ENCODE measurements around the gene MYCBPAP.

Gene MYCBPAP

DNA sequence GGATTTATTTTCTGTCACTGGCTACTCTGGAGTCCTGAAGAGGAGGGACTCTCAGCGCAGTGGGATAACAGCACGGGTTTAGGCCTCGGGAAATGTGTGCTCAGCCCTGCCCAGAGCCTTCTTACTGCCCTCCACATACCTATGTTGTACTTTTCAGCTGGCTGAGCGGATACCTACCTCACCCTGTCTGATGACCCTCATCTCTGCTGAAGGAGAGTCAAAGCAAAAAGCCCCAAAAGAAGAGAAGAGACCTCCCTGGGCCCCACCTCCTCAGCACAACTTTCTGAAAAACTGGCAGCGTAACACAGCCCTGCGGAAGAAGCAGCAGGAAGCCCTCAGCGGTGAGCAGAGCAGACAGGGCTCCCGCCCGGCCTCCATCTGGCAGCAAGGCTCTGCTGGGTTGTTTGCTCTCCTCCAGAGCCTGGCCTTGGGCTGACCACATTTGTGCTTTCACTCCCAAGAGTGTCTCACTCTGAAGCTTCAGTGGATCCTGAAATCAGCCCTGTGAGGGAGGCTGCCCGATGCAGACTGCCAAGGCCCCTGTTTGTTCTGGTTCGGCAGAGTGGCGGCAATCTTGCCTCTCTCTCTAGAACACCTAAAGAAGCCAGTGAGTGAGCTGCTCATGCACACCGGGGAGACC, 10.3 kb downstream of the MYCBPAP start:
- no peak for DNase-seq

DNA sequence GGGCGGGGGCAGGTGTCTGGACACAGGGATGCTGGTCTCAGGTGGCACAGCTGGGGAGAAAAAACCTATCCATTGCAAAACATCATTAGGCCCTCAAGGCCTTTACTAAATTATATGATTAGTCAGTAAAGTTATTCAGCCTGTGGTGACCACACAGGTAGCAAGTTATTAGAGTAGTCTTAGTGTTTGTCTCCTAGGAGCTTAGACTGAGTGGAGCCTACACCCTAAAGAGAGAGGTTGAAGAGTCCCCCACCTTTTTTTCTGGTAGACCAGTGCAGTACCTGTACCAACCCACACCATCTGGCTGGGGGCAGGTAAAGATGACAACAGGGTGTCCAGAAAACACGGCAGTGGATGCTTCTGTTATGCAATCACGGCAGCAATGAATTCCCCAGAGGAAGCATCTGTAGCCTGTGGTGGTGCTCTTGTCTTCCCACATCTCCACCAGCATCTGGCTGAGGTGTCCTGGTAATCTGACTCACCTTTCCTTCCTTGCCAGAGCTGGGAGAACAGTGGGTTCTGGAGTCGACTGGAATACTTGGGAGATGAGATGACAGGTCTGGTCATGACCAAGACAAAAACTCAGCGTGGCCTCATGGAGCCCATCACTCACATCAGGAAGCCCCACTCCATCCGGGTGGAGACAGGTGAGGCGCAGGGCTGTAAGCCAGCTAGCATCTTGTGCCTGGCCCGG, 11.0 kb downstream of the MYCBPAP start:
- DNase-seq, result no peak

DNA sequence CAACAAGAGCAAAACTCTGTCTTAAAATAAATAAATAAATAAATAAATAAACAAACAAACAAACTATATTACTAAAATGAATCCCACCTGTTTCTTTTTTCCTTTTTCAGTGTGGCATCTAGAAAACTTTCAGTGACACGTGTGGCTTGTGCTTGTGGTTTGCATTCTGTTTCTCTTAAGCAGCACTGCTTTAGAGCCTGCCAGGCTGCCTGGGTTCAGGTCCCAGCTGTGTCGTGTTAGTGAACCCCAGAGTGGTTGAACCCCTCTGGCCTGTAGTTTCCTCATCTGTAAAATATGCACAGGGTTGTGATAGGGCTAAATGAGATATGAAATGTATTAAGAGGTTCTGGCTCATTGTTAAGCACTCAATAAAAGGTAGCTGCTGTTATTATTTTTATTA, 12.2 kb downstream of the MYCBPAP start:
- DNase-seq, result no peak

DNA sequence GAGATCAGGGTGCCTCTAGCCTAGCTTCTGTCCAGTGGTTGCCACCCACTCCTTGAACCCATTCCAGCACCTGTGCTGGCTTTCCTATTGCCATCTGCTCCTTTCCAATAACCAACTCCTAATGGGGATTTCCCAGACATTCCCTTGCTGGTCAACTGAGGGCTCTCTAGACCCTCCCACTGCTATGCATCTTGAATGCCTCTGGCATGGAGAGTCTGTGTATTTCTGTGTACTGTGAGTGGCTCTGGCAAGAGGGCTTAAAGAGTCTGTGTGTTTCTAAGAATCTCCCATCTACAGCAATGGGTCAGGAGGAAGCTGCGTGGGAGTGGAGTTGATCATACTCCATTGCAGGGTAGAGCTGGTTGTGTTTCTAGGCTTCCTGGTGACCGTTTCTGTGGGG, 13.3 kb downstream of the MYCBPAP start:
- DNase-seq, result no peak

DNA sequence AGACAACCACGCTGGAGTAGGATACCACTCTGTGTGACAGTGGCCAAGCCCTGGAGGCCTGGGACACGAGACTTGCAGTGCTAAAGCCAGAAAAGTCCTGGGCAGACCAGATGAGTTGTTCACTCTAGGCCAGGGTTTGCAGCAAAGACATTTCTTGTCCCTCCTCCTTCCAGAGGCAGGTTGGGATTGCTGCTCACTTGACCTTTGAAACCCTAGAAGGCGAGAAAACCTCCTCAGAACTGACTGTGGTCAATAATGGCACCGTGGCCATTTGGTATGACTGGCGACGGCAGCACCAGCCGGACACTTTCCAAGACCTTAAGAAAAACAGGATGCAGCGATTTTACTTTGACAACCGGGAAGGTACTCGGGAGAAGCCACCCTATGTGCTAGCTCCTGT, 14.5 kb downstream of the MYCBPAP start:
- DNase-seq, result no peak

DNA sequence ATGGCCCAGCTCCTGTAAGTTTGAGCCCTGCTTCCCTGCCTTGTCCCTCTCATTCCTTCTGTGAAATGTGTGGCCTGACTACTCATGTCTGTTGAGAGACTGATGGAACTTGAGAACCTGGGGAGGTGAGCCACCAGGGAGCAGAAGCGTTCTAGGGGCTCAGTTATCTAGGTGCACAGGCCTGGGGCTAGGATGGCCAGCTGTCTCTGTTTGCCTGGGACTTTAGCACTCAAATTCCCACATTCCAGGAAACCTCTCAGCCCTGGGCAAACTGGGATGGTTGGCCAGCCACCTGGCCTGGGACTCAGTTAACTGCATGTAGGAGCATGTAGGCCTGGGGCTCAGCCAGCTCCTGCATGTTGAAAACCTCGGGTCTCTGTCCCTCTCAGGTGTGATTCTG, 15.0 kb downstream of the MYCBPAP start:
- no peak for DNase-seq

DNA sequence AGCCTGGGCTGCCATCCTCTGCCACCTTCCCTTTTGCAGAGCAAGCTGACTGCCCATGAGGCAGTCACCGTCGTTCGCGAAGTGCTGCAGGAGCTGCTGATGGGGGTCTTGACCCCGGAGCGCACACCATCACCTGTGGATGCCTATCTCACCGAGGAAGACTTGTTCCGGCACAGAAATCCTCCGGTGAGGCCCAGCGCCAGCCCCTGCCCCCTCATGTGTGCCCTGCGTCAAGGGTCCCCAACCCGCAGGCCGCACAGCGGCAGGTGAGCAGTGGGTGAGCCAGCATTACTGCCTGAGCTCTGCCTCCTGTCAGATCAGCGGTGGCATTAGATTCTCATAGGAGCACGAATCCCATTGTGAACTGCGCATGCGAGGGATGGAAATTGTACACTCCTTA, 16.6 kb downstream of the MYCBPAP start:
- DNase-seq, result no peak

DNA sequence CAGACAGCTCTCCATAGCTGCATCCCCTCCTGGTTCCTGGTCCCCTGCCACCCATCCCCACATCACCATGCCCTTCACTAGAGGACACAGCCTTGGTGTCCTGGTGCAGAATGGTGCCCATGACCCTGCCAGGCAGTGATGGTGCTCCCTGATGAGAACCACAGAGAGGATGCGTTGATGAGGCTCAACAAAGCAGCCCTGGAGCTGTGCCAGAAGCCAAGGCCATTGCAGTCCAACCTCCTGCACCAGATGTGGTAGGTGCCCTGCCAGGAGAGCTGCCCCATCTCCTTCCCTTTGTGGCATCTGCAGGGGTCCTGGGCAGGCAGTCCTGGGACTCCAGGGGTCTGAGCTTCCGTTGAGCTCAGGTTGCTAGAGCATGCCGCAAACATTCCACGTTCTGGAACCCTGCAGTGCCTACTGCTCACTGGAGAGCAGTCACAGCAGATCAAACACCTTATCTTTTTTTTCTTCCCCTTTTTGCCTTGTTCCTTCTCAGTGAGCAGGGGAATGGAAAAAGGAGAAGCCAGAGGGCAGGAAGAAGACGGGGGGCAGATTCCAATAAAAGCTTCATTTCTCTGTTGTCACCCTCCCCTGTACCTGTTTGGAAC, 19.0 kb downstream of the MYCBPAP start:
- DNase-seq, result no peak

DNA sequence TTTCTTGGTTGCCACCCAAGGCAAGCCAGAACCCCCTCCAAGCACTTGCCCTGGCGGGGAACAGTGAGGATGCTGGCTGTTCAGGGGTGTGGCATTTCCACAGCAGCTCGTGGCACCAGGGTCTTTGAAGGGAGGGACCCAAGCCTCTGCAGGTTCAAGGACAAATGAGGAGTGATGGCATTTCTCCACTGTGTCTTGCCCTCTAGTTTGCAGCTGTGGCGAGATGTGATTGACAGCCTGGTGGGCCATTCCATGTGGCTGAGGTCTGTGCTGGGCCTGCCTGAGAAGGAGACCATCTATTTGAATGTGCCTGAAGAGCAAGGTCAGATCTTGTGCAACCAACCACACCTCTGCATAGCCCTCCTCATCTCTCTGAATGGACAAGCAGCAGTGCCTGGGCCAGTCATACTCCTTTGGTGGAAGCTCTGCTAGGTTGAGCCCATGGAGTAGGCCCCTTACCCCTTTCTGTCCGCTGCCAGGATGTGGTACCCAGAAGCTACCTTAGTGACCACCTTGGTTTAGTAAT, 19.8 kb downstream of the MYCBPAP start:
- no peak for DNase-seq

DNA sequence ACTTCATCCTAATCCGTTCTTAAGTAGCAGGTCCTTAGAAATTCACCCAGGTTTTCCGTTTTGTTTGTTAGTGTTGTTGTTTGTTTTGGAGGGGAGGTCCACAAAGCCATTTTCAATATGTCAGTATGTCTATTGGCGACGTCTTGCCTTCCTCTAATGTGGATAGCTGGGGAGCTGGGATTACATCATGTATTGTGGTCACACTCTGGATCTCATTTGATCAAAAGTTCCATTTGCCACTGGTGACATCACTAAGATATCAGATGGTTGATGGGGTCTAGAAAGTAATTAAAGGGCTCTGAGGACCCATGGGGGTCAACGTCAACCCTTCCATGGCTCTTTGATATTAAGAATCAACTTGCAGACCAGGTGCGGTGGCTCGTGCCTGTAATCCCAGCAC, 21.6 kb downstream of the MYCBPAP start:
- DNase-seq, result no peak

DNA sequence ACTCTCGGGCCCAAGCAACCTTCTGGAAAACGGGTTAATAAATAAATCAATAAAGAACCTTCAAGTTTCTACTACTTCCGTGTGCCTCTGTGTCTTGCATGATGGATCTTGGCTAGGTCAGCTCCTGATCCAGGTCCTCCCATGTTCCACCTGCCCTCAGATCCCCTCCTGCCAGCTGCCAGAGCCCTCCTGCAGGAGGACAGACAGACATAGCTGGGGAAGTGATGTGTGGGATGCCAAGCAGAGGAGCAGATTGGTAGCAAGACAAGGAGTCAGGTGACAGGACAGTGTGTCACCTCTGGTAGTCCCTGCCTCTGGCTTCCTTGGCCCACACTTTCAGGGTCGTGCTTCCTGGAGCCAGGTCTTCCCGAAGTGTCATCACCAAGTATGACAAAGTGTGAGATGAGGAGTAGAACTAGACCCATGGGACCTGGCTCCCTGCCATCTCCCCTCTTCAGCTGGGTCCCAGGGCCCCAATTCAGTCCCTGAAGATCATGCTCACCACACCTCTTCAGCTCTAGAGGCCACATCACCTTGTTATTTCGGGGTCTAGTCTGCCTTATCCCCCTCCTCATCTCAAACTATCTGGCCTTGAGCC, 23.3 kb downstream of the MYCBPAP start:
- no peak for DNase-seq

DNA sequence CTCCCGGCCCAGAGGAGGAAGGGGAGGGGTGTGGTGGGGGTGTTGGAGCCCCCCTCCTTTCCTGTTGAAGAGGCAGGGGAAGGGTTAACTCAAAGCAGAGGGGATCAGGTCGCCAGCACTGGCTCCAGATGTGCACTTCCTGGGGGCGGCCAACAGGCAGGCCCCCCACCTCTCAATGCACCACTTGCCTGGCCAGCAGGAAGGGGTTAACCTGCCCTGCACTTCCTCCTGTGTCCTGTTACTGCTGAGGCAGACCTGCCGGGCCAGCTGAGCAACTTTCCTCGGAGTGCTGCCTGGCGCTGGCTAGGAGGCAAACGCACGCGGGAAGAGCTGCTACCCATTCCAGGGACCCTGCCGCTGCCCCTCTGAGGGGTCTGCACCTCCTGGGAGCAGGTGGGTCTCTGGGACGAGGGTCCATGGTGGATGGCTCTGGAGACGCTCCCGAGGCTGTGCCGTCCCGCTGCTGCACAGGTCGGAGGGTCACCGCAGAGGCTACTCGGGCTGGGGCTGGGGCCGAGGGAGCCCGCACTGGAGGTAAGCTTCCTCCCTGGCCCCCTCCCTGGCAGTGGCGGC, 24.3 kb downstream of the MYCBPAP start, which contains the start of gene EPN3:
EPN3 (plus strand) TSS at position 284 of the 573 bp plus-strand sequence. CDS start 3,822 bp downstream, outside the sequence.
- no peak for DNase-seq

DNA sequence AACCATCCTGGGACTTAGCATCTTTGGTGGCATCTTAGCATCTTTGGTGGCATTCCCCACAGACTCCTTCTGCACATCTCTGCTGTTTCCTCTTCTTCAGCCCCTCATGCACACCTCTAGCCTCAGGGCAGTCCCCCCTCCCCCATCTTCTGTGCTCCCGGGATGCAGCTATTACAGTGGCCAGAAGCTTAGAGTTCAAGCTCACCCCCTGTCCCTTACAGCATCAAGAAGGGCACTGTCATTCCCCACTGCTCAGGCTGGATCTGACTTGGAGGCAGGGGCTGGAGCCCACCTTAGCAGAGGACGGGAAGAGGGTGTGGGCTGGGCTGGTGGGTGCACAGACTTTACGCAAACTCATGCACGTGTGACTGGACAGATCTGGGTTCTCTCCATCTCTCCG, 24.9 kb downstream of the MYCBPAP start:
- no peak for DNase-seq

DNA sequence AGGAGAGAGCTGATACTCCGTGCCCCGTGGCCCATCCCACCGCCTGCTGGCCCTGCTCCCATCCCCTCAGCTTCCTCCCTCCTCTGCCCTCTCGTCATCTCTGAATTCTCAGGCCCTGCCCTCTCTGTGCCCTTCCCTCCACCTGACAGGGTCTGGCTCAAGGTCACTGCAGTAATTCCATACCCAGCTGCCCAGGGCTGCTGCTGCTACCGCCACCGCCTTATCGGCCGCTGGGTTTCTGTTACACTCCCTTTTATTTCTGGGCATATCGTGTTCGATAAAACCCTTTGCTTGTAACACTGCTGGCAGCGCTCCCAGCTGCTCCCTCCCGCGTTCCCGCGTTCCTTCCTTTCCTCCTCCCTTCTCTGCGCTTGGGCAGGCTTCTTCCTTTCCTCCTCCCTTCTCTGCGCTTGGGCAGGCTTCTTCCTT, 25.5 kb downstream of the MYCBPAP start:
- DNase-seq, result no peak

DNA sequence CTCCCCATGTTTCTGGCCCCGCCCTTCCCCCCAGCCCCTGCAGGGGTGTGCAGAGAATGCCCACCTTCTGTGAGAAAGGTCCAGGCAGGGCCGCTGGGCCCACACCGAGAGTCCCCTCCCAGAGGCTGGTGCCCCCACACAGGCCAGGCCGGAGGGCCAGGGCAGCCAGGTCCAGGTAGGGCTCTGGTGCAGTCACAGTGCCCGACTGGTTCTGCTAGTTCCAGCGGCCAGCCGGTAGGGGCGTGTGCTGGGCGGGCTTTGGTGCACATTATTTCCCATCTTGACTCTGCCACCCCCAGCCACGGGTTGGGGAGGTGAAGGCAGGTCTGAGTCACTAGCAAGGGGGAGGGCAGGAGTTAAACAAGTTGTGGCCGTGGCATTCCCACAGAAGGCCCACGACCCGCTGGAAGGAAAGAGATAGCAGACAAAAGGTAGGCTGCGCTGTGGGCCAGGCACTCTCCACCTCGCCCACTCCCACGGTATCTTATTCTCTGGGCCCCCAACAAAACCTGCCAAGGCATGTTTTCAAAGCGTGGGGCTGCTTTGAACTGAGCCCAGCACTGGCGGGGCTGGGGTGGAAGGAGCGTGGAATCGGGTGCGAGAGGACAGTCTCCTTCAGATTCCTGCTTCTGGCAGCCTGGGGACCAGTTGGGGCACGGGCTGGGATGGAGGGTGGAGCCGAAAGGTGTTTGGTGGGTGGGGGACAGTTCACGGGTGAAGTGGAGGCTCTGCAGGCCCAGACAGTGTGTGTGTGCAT, 26.2 kb downstream of the MYCBPAP start:
- DNase-seq, result no peak

DNA sequence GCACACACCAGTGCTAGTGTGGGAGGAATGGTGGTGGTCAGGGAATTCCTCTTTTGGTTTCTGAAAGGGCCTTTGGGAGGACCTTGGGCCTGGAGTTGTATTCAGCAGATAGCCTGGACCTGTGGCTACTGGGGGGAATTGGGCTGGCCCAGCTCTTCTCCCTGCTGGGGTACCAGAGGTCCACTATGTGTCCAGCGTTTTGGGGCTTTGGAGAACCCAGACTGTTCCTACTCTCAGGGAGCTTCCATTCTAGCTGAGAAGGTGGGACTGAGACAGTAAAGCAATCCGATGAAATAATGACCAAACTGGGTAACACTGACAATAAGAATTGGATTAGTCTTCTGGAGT, 26.7 kb downstream of the MYCBPAP start:
- no peak for DNase-seq

DNA sequence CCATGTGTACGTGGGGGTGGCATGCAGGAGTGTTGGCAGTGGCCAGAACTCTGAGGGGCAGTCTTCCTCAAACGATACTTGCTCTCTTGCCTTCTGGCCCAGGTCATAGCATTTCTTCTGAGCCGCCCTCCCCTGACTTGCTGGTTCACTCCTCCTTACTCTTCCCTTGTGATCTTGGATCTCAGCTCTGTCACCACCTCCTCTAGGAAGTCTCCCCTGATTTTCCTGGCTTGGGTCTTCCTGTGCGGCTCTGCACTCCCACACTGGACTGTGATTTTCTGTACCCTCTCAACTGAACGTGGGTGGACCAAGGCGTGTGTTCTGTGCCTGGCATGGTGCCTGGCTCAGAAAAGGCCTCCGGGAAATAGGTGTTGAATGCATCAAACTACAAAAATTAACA, 27.2 kb downstream of the MYCBPAP start:
- DNase-seq, result no peak

DNA sequence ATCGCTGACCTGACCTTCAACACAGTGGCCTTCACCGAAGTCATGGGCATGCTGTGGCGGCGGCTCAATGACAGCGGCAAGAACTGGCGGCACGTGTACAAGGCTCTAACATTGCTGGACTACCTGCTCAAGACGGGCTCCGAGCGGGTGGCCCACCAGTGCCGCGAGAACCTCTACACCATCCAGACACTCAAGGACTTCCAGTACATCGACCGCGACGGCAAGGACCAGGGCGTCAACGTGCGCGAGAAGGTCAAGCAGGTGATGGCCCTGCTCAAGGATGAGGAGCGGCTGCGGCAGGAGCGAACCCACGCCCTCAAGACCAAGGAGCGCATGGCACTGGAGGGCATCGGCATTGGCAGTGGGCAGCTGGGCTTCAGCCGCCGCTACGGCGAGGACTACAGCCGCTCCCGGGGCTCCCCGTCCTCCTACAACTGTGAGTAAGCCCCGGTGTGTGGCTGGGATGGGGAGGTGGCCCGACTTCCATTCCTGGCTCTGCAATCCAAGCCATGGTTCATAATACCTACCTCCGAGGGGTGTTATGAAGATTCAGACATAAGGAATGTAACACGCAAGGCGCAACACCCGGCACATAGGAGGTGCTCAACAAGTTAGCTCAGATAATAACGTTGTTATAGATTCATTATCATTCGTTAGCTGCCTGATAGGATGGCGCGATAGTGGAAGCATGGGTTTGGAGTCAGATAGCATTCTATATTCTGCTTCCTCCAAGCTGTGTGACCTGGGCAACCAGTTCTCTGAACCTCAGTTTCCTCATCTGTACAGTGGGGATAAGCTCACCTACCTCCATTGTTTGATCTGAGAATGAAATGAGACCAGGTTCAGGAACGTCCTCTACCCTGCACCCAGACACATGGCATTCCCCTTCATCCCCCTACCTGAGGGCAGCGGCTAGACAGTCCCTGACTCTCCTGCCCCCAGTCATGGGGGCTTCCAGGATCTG, 28.7 kb downstream of the MYCBPAP start:
- no peak for DNase-seq

DNA sequence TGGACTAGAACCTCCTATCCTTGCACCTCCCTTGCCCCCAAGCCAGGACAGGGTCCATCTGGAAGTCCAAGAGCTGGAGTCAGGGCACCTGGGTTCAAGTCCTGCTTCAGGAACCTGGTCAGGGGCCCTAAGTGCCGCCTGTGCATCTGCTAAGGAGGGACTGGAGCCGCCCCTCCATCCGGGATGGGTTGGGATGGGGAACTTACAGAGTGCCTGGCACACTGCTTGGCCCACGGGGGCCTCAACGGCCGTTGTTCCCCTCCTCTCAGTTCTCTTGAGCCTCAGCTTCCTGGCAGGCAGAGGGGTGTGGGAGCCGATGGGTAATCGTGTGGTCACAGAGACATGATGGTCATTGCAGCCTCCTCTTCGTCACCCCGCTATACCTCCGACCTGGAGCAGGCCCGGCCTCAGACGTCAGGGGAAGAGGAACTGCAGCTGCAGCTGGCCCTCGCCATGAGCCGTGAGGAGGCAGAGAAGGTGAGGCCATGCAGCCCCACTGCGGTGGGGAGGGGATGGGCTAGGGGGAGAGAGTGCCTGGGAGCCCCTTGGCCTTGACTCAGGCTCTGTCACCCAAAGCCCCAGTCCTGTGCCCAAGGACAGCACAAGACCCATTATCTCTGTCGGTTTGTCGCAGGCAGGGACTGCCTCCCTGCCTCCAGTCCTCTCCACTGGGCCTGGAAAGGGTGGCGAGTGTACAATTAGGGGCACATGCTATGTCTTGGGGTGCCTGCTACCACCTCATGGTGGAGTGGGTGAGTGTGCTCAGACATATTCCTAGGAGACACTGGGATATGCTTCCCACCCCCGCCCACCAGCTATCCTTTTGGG, 29.7 kb downstream of the MYCBPAP start:
- DNase-seq, result no peak

Measured in midbrain (tissue), 1 donor.